Measurements from ENCODE around the gene PLIN4. TPM values are rescaled to one million over a fixed set of nuclear protein-coding genes. Genes with fewer than 3 reads are reported as not detected.
"Not testable (repeated sequence)": the region's sequence is repeated elsewhere in the genome, so short reads cannot be mapped to it uniquely, and the experiment has no call there.

PLIN4 gene
- total RNA-seq, 1 donor from 2014 or later, result 239 TPM

DNA sequence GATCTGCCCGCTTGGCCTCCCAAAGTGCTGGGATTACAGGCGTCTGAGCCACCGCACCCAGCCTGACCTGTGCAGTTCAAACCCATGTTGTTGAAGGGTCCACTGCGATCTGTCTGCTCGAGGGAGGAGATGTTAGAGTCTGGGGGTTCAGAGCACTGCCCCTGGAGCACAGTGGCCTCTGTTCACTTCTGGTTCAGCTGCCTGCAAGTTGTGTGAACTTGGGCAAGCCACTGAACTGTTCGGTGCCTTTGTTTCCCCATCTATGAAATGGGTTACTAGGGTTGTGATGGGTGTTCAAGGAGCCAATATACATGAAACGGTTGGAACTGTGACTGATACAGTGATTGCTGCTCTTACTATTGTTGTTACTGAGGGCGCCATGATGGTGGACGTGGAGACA, 15.0 kb upstream of the PLIN4 start:
- DNase-seq (no peak), ATAC-seq (ENCODE audit: poor library complexity) (no peak)
- intact Hi-C loops (cut with DNase I), result no loop called here

DNA sequence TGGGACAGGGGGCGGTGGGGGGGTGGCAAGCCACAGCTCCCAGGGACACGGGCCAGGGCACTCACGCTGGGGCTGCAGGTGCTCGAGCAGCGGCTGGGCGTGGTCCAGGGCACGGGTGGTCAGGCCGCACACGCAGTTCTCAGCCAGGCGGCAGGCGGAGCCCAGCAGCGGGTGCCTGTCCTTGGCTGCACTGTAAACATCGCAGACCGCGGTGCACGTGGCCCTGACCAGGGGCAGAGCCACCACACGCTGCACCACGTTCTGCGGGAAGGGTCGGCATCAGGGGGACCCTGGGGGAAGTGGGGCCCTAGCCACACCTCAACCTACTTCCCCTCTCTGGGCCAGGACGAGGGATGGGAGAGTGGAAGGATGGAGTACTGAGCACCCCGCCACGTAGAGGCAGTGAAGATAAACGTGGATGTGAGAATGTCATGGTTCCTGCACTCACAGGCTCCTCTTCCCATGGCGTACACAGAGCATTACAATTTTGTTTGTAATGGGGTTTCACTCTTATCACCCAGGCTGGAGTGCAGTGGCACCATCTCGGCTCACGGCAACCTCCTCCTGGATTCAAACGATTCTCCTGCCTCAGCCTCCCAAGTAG, 13.4 kb upstream of the PLIN4 start:
- intact Hi-C loops (cut with DNase I), result no loop called here
- ATAC-seq (ENCODE audit: poor library complexity) (no peak), DNase-seq (no peak)

DNA sequence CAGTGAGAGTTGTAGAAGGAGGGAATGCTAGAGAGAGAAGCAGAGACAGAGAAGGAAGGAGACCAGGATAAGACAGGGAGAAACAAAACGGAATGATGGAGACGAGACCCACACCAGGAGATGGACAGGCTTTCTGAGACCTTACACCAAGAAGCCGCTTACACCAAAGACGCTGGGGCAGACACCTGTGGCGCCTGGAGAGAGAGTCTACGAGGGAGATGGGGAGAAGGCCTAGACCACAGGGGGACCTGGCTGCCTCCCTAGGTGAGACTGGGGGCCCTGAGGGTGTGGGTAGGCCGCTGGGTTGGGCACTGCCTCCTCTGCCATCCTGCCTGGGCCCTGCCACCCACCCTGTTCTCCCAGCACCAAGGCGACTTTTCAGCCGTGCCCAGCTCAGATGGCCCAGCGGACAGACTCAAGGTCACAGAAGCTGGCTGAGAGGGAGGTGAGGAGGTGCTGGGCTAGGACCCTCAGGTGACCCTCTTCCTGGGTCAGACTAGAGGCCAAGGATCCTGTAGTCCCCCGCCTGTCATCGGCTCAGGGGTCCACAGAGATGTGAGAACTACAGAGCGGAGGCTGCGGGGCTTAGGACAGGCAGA, 11.7 kb upstream of the PLIN4 start:
- ATAC-seq (ENCODE audit: poor library complexity) (no peak), DNase-seq (no peak)
- intact Hi-C loops (cut with DNase I), result no loop called here

DNA sequence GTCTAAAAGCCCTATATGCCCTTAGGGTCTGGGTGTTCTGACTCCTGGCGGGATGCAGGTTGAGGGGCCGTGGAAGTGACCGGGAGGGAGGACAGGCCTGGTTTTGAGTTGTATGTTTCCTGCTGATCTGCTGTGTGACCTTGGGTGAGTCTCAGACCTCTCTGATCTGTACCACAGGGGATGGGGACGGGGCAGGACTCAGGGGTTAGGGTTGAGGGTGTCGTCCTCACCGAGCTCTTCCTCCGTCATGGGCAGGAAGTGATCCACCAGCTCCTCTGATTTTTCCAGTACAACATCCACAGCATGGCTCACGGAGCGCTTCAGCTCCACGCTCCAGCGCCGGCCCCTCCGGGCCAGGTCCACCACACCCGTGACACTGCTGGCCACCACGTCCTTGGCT, 10.6 kb upstream of the PLIN4 start:
- DNase-seq, result no peak
- intact Hi-C loops (cut with DNase I), result no loop called here
- ATAC-seq (ENCODE audit: poor library complexity), result no peak

DNA sequence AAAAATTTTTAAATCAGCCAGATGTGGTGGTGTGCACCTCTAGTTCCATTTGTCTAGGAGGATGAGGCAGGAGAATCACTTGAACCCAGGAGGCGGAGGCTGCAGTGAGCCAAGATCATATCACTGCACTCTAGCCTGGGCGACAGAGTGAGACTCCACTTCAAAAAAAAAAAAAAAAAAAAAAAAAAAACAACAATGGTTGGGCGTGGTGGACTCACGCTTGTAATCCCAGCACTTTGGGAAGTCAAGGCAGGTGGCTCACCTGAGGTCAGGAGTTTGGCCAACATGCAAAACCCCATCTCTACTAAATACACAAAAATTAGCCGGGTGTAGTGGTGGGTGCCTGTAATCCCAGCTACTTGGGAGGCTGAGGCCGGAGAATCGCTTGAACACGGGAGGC, 9.1 kb upstream of the PLIN4 start:
- DNase-seq; ATAC-seq (ENCODE audit: poor library complexity); intact Hi-C loops (cut with DNase I): not testable (repeated sequence)

DNA sequence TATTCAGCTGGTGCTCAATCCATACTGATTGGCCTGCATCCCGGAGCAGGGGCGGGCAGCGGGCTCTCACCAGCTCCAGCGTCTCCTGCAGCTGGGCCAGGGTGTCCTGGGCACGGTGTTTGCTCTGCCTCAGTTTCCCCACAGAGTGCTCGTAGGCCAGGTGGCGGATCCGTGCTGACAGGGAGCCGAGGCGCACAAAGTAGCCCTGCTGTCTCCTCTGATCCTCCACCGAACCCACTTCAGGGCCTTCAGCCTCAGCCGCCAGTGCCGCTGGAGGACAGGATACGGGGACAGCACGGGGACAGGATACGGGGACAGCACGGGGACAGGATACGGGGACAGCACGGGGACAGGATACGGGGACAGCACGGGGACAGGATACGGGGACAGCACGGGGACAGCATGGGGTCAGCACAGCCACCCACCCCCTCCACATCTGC, 7.3 kb upstream of the PLIN4 start:
- no peak for ATAC-seq (ENCODE audit: poor library complexity)
- intact Hi-C loops (cut with DNase I), result no loop called here
- no peak for DNase-seq

DNA sequence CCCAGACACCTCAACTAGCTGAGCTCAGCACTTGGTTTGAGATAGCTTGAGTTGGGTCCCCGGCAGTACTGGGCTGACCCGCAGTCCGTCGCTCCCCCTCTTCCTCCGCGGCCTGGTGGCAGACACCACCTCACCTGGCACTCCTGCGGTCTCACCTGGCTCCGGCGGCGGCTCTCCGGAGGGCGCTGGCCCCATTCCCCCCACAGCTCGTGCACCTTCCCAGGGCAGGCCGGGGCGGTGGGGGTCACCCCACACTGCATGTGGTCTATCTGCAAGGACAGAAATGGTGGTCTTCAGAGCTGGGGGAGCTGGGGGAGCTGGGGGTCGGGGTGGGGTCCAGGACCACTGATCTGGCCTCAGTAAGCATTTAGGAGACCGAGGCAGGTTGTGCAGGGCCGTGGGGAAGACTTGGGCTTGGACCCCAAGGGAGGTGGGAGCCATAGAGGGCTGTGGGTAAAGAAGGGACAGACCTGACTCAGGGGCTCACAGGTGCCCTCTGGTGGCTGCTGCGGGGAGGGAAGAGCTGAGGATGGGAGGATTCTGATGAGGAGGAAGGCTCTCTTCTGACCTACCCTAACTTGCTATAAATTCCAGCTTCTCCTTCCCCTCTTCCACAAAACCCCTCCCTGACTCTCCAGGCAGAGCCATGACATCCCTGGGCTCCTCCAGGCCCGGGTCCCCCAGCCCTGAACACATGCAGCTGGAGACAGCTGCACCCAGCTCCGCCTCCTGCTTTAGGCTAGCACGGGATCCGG, 6.7 kb upstream of the PLIN4 start:
- peak; percentile 48 for ATAC-seq (ENCODE audit: poor library complexity)
- intact Hi-C loops (cut with DNase I), result no loop called here
- DNase-seq, result peak; percentile 74

DNA sequence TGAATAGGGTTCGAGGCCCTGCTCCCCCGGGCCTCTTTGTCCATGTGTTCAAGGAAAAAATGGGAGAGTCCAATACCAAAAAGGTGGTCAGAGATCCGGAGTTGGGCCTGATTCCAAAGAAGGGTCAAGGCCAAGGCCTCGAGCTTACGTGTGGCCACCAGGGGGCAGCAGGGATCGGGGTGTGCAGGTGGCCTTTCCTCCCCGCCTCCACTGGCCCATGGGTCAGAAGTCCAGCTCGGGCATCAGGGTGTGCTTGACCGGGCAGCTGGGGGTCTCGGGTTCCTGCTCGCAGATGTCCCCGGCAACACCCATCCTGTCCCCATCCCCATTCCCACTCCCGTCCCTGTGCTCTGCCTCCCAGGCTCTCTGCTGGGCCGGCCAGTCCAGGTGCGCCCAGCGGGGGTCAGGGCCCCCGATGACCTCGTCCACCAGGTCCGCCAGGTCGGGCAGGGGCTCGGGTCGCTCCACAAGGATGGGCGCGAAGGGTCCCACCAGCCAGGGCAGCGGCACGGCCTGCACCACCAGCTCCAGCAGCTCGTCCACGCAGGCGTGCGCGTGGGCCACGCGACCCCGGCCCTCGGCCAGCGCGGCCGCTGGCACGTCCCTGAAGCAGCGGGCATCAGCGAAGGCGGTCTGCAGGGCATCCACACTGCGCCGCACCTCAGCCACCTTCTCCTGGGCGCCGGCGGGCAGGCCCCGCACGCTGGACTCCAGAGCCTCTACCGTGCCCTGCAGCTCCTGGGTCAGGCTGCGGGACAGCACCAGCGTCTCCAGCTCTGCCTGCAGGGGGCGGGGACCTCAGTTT, 5.2 kb upstream of the PLIN4 start:
- DNase-seq (peak; percentile 76), ATAC-seq (ENCODE audit: poor library complexity) (no peak)
- intact Hi-C loops (cut with DNase I), result no loop called here

DNA sequence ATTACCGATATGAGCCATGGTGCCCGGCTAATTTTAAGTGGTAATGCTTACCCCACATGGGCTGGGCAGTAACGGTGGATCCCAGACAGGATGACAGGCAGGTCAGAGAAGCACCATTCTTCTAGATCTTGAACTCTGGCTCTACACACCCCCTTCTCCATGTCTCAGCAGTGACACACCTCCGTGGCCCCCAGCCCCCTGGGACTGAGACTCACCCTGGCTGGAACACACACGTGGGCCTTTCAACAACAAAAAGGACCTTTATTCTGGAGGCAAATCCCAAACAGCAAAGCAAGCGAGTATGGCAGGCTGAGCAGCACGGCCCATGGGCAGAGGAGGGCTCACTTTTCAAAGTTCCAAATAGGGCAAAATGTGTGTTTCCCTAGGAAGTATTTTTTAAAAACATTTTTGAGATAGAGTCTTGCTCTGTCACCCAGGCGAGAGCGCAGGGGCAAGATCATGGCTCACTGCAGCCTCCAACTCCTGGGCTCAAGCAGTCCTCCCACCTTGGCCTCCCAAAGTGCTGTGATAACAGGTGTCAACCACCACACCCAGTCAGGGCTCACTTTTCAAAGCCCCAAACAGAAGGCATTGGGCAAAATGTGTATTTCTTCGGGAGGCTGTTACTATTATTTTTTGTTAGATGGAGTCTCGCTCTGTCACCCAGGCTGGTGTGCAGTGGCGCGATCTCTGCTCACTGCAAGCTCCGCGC, 4.2 kb upstream of the PLIN4 start:
- intact Hi-C loops (cut with DNase I), result no loop called here
- no peak for DNase-seq

DNA sequence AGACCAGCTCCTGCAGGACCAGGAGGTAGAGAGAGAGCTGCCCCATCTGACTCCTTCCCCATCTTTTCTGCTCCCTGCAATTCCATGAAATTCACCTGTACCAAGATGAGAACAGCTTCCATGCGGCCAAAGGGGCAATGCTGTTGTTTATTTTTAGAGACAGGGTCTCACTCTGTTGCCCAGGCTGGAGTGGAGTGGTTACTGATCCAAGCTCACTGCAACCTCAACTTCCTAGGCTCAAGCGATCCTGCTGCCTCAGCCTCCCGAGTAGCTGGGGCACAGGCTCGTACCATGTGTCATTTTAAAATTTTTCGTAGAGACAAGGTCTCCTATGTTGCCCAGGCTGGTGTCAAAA, 3.6 kb upstream of the PLIN4 start:
- ATAC-seq (ENCODE audit: poor library complexity) (no peak), DNase-seq (no peak)
- intact Hi-C loops (cut with DNase I), result no loop called here

More for the DNA sequence above, 4.2 kb upstream of the PLIN4 start:
- ATAC-seq (ENCODE audit: poor library complexity), result no peak

DNA sequence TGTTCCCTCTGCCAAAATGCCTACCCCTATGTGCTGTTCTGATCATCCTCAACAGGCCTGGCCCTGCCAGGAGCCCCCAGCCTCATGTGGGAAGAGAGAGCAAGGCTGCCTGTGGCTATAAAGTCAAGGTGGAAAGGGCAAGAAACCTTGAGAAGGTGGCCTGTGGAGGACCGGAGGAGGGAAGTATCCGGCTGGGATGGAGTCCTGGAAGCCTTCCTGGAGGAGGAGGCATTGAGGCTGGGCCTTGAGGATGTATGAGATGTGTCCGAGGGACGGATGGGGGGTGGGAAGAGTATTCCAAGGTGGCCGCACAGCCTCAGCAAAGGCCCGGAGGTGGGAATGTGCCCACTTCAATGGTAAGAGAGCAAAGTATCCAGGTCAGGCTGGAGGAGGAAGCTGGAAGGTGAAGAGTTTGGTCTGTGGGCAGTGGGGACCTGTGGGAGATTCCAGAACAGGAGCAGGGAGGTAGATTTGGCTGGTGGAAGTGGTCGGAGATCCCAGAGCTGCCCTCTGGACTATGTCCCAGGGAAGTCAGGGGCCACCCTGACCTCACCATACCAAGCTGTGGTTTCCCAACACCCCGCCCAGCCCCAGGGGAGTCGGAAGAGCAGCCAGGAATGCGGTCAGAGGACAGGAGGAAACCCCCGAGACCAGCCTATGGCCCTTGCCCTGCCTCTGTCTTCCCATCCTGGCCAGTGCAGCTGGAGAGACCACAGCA, 3.0 kb upstream of the PLIN4 start:
- DNase-seq (peak; percentile 44), ATAC-seq (ENCODE audit: poor library complexity) (no peak)
- intact Hi-C loops (cut with DNase I), result no loop called here

DNA sequence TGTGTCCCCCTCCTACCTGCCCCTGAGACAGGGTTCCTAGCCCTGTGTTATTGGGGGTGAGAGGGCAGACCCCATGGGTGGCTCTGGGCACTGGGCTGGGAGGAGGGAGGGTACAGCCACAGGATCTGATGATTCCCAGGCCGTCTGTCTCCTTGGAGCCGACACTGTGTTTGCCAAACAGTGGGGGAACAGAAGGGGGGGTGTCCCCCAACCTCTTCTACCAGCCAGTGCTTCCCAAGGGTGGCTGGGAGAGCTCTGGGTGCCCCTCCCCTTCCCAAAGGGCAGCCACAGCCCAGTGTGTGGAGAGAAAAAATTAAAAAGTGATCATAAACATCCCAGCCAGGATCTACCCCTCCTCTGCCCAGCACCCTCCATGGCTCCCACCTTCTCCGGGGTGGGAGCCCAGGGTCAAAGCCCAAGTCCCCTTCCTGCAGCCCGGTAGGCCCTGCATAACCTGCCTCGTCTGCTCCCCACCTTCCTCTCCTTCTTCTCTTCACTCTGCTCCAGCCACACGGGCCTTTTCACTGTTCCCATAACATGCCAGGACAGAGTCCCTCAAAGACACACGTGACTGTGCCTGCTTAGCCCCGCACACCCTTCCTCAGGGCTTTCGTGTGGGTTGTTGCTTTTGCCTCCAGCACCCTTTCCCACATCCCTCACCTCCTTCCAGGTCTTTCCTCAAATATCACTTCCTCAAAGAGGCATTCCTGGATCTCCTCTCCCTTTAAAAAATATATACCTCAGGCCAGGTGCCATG, 1.4 kb upstream of the PLIN4 start:
- ATAC-seq (ENCODE audit: poor library complexity) (peak; percentile 73), DNase-seq (peak; percentile 73)
- intact Hi-C loops (cut with DNase I), result no loop called here

DNA sequence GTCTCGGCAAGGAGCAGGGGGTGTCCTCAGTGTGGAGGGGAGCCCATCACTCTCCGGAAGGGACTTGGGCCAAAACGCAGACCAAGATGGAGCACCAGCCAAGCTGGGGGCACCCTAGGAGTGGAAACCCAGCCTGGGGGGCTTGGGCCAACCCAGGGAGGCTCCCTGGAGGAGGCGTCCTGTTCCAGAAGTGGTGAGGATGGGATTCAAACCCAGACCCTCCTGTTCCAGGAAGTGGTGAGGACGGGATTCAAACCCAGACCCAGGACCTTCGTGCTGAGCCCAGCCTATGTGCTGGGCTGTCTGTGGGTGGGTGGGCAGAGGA, 848 bp upstream of the PLIN4 start:
- DNase-seq (no peak), ATAC-seq (ENCODE audit: poor library complexity) (no peak)
- intact Hi-C loops (cut with DNase I), result no loop called here

DNA sequence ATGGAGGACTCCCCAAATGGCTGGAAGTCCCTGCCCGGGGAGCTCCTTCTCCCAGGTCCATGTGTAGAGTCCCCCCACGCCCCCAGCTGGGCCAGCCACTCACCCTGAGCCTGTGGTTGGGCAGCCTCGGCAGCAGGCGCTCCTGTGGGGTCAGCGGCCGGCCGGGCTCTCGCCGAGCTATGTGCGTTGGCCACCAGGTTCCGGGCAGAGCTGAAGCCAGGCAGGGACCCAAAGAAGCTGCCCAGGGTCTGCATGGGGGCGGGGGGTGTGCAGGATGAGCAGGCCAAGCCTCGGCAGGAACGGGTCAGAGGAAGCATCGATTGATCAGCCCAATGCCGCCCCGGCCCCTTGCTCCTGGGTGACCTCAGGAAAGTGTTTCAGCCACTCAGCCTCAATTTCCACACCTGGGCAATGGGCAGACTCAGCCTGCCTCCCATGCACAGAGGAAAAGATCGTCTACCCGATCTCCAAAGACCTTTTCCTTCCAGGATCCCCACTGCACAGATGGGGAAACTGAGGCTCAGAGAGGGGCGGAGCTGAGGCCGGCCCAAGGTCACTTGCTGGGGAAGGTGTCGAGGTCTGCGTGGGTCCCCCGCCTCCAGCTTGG, 732 bp downstream of the PLIN4 start:
- DNase-seq (no peak), ATAC-seq (ENCODE audit: poor library complexity) (peak; percentile 2)
- intact Hi-C loops (cut with DNase I), result no loop called here

DNA sequence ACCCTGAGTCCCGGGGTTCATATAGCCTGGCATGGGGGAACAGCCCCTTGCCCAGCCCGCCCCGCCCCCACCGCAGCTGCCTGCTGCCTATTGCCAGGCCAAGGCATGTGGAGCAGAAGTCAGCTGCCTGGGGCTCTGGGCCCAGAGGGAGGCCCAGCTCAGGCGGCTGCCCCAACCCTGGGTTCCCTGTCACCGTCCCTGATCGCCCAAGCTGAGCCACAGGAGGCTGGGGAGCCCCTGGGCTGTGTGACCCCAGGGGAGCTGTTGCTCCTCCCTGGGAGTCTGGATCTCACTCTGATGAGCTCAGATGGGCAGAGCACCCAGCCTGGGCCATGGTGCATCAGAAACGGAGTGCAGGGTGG, 1.4 kb downstream of the PLIN4 start:
- DNase-seq, result no peak
- peak; percentile 42 for ATAC-seq (ENCODE audit: poor library complexity)
- intact Hi-C loops (cut with DNase I), result no loop called here

DNA sequence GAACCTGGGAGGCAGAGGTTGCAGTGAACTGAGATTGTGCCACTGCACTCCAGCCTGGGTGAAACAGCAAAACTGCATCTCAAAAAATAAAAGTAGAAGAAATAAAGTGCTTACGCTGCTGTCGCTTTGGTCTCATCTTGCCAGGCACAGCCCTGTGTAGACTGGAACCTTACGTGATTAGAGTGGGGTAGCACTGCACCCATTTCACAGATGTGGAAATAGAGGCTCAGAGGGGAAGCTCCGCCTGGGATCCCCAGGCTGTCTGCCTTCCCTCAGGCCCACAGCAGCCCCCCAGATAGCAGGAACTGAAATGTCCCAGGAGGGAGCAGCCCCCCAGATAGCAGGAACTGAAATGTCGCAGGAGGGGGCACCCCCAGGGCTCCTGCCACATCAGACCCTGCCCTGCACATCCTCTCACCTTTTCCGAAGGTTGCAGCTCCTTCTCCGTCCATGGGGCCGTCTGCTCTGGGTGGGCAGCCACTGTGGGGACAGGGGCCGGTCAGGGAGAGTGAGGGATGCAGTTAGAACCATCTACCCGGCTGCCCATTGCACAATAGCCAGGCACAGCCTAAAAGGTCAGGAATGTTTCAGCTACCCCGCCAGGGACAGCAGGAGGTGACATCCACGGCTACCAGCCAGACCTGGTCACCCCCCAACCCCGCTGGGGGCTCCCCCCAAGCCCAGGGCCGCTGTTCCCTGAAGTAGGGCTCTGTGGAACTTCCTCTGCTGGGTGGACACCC, 1.9 kb downstream of the PLIN4 start:
- ATAC-seq (ENCODE audit: poor library complexity) (peak; percentile 8), DNase-seq (no peak)
- intact Hi-C loops (cut with DNase I), result no loop called here

DNA sequence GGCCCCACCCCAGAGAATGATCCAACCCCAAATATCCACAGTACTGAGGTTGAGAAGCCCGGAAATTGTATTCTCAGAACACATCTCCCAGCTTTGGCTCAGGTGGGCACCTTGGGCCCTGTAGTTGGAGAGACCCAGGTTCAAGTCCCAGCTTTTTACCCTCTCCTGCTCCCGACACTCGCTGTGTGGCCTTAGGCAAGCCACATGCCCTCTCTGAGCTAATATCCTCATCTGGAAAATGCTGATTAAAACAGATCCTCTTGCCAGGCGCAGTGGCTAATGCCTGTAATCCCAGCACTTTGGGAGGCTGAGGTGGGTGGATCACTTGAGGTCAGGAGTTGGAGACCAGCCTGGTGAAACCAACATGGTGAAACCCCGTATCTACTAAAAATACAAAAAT, 2.6 kb downstream of the PLIN4 start:
- no peak for ATAC-seq (ENCODE audit: poor library complexity)
- intact Hi-C loops (cut with DNase I), result no loop called here
- DNase-seq, result no peak
